Measurements from ENCODE around the gene PTGIR. TPM values are rescaled to one million over a fixed set of nuclear protein-coding genes. Genes with fewer than 3 reads are reported as not detected.

PTGIR gene
- total and polyA plus RNA-seq, 2 experiments from 2014 or later, result 3.2 to 4.8 TPM

GRCh38 chr19:46573679-46574498 is 51.0 kb downstream of the PTGIR start:
- Histone ChIP-seq H3K4me1 (ENCODE audit: insufficient read depth) (no peaks in the 10 kb centered on the region), H2AFZ (no peak overlapping the region), H3K36me3 (replicated peaks; ENCODE audit: insufficient read depth, low read depth) (no peaks in the 10 kb centered on the region), H3K4me3 (no peak overlapping the region), H3K79me2 (no peaks in the 10 kb centered on the region), H3K27me3 (no peaks in the 10 kb centered on the region), H3K9me3 (ENCODE audit: low read depth) (no peaks in the 10 kb centered on the region), H3K27ac (no peak overlapping the region), H3K9me2 (replicated peaks; ENCODE audit: insufficient read depth) (no peaks in the 10 kb centered on the region), H4K20me1 (ENCODE audit: insufficient read depth, poor library complexity, severe bottlenecking) (no peaks in the 10 kb centered on the region), H3K4me2 (no peak overlapping the region)
- no peak for TF ChIP-seq CTCF (IDR thresholded peaks at IDR 0.05; ENCODE audit: poor library complexity)
- TF ChIP-seq EZH2 (IDR thresholded peaks at IDR 0.05; ENCODE audit: borderline replicate concordance), result no peak
- TF ChIP-seq EZH2phosphoT487 (IDR thresholded peaks at IDR 0.05; ENCODE audit: low read depth, severe bottlenecking, unreplicated experiment), result no peak
- no peak for DNase-seq (ENCODE audit: low spot score)
- 78% methylated on average over 8 of the region's 8 CpGs for WGBS (ENCODE audit: low lambda C conversion rate, missing lambda C conversion rate)

- Histone ChIP-seq H3K36me3 (replicated peaks; ENCODE audit: insufficient read depth, low read depth) (no peaks in the 10 kb centered on the region), H3K4me2 (no peak overlapping the region), H3K79me2 (no peaks in the 10 kb centered on the region), H3K9me2 (replicated peaks; ENCODE audit: insufficient read depth) (no peaks in the 10 kb centered on the region), H3K4me3 (no peak overlapping the region), H2AFZ (no peak overlapping the region), H3K27me3 (no peaks in the 10 kb centered on the region), H4K20me1 (ENCODE audit: insufficient read depth, poor library complexity, severe bottlenecking) (no peaks in the 10 kb centered on the region), H3K9me3 (ENCODE audit: low read depth) (no peaks in the 10 kb centered on the region), H3K4me1 (ENCODE audit: insufficient read depth) (no peaks in the 10 kb centered on the region), H3K27ac (no peak overlapping the region)
- DNase-seq (ENCODE audit: low spot score), result peak; percentile 24
- TF ChIP-seq EZH2phosphoT487 (IDR thresholded peaks at IDR 0.05; ENCODE audit: low read depth, severe bottlenecking, unreplicated experiment), result no peak
- TF ChIP-seq CTCF (IDR thresholded peaks at IDR 0.05; ENCODE audit: poor library complexity), result no peak
- no peak for TF ChIP-seq EZH2 (IDR thresholded peaks at IDR 0.05; ENCODE audit: borderline replicate concordance)
- 26% methylated on average over 4 of the region's 5 CpGs for WGBS (ENCODE audit: low lambda C conversion rate, missing lambda C conversion rate)
Observed at GRCh38 chr19:46571495-46571894, 53.4 kb downstream of the PTGIR start.

Other genes starting within 250 kb of the PTGIR start
- gene CCDC8, start 211.5 kb downstream of the PTGIR start, total RNA-seq, result 36.4 and 51.7 TPM in 2 replicates
- gene CCDC8, start 211.5 kb downstream of the PTGIR start, polyA plus RNA-seq, result 46.8 and 55.9 TPM in 2 replicates
- gene PNMA8C, start 196.2 kb downstream of the PTGIR start, total RNA-seq, result 0.27 TPM in 1 of 2 replicates, not detected in the other
- not detected in 2 replicates for gene PNMA8C, start 196.2 kb downstream of the PTGIR start, polyA plus RNA-seq
- gene PNMA8A, start 153.5 kb downstream of the PTGIR start, total RNA-seq, result 11.2 and 11.4 TPM in 2 replicates
- gene PNMA8A, start 153.5 kb downstream of the PTGIR start, polyA plus RNA-seq, result 5.5 and 6.4 TPM in 2 replicates
- gene PNMA8B, start 129.2 kb downstream of the PTGIR start, total RNA-seq, result 0.32 and 1.0 TPM in 2 replicates
- 0.50 and 0.57 TPM in 2 replicates for gene PNMA8B, start 129.2 kb downstream of the PTGIR start, polyA plus RNA-seq
- gene CALM3, start 23.8 kb downstream of the PTGIR start, total RNA-seq, result 185 and 246 TPM in 2 replicates
- 220 and 237 TPM in 2 replicates for gene CALM3, start 23.8 kb downstream of the PTGIR start, polyA plus RNA-seq
- gene GNG8, start 11.1 kb upstream of the PTGIR start, total RNA-seq, result not detected in 2 replicates
- gene GNG8, start 11.1 kb upstream of the PTGIR start, polyA plus RNA-seq, result 2.4 and 4.6 TPM in 2 replicates
- gene DACT3, start 36.1 kb upstream of the PTGIR start, total RNA-seq, result 12.7 and 18.4 TPM in 2 replicates
- gene DACT3, start 36.1 kb upstream of the PTGIR start, polyA plus RNA-seq, result 17.4 and 18.4 TPM in 2 replicates
- gene PRKD2, start 92.0 kb upstream of the PTGIR start, total RNA-seq, result 15.6 and 29.5 TPM in 2 replicates
- 37.9 and 48.5 TPM in 2 replicates for gene PRKD2, start 92.0 kb upstream of the PTGIR start, polyA plus RNA-seq
- 17.0 and 18.7 TPM in 2 replicates for gene FKRP, start 121.0 kb upstream of the PTGIR start, total RNA-seq
- gene FKRP, start 121.0 kb upstream of the PTGIR start, polyA plus RNA-seq, result 21.2 and 23.6 TPM in 2 replicates
- 57.6 and 64.1 TPM in 2 replicates for gene STRN4, start 121.4 kb upstream of the PTGIR start, total RNA-seq
- 58.0 and 63.7 TPM in 2 replicates for gene STRN4, start 121.4 kb upstream of the PTGIR start, polyA plus RNA-seq
- 84.6 and 87.9 TPM in 2 replicates for gene SLC1A5, start 163.5 kb upstream of the PTGIR start, total RNA-seq
- gene SLC1A5, start 163.5 kb upstream of the PTGIR start, polyA plus RNA-seq, result 171 and 176 TPM in 2 replicates
- 109 and 129 TPM in 2 replicates for gene AP2S1, start 225.8 kb upstream of the PTGIR start, total RNA-seq
- gene AP2S1, start 225.8 kb upstream of the PTGIR start, polyA plus RNA-seq, result 349 and 392 TPM in 2 replicates
- gene ARHGAP35, start 235.9 kb upstream of the PTGIR start, total RNA-seq, result 44.3 and 48.1 TPM in 2 replicates
- 11.5 and 18.6 TPM in 2 replicates for gene ARHGAP35, start 235.9 kb upstream of the PTGIR start, polyA plus RNA-seq